GM21367 (cell line): Measurements from ENCODE around the gene FCRLB.
A peak's percentile ranks its signal among the peaks of the same experiment; 100 is the strongest.
"Not testable (repeated sequence)": the region's sequence is repeated elsewhere in the genome, so short reads cannot be mapped to it uniquely, and the experiment has no call there.

Experiments
- ATAC-seq: cut with Tn5 transposase; IDR thresholded peaks from one replicate; pipeline ENCODE4 v1.9.1; 2021; ENCODE audit not compliant: unreplicated experiment

The FCRLB gene, protein sequence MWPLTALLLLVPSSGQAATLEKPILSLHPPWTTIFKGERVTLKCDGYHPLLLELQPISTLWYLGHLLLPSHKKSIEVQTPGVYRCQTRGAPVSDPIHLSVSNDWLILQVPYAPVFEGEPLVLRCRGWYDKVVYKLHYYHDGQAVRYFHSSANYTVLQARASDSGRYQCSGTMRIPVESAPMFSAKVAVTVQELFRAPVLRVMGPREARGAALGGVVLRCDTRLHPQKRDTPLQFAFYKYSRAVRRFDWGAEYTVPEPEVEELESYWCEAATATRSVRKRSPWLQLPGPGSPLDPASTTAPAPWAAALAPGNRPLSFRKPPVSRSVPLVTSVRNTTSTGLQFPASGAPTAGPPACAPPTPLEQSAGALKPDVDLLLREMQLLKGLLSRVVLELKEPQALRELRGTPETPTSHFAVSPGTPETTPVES

DNA sequence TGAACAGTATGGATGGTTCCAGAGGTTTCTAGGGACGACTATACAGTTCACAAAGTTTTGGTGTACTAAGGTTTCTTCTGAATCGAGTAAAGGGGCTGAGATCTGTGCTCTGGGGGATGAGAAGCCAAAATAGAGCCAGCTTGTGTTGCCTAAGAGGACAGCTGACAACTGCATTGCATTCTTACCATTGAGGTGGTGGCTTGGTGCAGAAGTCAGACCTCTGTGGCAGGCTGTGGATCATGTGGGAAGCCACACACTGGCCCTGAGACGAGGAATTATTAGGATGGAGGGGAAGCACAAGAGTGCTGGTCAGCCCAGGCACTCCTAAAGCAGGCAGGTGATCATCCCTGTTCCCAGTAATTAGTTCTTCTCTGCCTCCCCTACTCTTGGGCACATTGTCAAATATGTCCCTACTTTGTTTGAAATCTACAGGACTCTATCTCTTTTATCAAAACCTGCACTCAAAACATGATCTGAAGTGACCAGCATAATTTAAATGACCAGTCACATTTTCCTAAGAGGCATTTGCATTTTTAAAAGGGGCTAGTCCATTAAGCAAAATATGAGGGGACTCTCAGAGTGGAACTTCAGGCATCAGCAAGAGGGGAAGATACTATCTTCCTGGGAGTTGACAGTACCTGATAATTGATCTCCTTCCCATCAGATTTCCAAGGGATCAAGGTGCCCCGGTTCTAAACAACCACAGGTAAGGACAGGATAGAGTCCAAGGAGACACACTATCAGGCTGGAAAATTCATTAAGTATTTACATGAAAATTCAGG is at the start of gene FCRLB:
Gene FCRLB (plus strand): TSS at position 589 of the 782 bp plus-strand sequence. CDS start 1,129 bp downstream, outside the sequence.
- no peak for ATAC-seq

DNA sequence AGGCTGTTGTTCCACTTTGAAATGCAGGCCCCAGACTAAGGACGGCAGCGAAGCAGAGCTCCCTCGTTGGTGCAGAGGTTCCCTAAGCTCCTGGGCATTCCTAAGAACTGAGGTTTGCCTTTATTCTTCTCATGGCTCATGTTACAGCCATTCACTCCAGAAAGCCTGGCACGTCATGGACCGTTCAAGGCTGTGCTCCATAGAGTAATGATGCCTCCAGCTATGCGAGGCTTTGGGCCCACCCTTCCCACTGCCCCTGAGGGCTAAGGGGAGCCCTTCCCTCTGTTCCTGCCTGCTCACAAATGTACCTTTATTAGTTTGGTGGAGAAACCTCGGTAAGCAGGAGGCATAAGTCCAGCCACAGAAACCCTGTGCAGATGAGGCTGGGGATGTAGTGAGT is 47.9 kb upstream of the FCRLB start:
- ATAC-seq: not testable (repeated sequence)

DNA sequence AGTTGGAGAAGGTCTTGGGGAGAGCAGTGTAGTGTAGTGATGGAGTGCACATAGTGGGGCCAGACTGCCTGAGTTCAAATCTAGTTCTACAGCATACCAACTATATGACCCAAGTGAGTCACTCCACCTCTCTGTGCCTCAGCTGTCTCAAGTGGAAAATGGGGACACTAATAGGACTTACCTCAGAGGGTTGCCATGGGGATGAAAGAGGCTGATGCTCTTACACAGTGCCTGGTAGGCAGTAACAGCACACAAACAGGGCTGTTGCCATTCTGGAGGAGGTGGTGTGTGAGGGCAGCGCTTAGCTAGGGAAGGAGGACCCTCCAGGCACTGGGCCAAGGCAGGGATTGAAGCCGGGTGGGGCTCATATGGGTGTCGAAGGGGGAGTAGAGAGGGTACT is 46.9 kb upstream of the FCRLB start:
- not testable (repeated sequence) for ATAC-seq

DNA sequence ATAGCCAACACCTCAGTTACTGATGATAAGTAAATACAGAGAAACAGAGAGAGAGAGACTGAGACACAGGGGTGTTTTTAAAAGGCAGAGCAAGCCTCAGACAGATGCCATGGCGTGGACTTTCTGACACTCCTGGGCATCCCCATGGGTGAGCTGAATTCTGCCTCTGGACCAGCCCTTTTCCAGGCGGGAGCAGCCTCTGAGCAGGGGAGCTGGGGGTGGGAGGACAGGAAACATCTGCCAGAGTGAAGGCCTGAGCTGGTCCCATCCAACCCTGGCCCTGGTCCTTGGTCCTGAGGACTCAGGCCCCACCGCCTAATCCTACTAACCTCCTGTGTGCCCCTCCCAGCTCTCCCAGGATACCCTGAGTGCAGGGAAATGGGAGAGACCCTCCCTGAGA is 46.4 kb upstream of the FCRLB start:
- ATAC-seq: not testable (repeated sequence)

DNA sequence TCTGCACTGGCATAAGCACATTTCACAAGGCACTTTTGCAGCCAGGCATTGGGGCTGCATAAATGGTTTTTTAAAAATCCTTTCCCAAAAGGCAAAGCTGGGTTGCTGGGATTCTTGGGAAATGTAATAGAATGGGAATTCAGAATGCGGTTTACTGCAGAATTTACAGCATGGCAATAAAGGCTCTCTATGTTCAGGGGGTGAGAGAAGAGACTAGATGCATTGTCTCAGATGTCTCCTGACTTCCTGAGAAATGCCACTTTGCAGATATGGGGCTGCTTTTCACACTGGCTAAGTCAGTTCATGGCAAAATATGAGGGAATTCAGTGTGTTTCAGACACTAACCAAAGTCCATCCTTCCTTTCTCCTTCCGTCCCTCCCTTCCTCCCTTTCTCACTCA is 44.9 kb upstream of the FCRLB start:
- ATAC-seq: no peak

DNA sequence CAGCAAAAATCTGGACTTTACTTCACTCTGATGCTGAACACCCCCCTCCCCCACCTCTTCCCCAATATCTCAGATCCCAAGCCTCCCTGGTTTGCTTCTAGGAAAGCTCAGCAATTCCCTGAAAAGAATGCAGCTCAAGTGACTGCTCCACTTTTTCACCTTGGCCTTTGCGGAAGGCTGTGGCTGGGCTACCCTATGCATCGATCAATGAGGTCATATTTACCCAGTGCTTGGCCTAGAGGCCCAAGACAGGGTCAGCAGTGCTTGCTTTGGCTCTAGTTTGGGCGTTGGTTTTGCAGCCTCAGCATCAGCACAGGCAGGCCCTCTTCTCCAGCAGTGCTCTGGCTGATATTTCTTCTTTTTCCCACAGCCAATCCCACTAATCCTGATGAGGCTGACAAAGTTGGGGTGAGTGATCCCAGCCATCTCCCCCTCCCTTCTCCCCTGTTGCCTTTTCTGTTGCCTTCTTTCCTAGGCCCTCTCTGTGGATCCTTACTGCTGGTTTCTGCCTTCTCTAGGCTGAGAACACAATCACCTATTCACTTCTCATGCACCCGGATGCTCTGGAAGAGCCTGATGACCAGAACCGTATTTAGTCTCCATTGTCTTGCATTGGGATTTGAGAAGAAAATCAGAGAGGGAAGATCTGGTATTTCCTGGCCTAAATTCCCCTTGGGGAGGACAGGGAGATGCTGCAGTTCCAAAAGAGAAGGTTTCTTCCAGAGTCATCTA is 44.2 kb upstream of the FCRLB start:
- no peak for ATAC-seq

DNA sequence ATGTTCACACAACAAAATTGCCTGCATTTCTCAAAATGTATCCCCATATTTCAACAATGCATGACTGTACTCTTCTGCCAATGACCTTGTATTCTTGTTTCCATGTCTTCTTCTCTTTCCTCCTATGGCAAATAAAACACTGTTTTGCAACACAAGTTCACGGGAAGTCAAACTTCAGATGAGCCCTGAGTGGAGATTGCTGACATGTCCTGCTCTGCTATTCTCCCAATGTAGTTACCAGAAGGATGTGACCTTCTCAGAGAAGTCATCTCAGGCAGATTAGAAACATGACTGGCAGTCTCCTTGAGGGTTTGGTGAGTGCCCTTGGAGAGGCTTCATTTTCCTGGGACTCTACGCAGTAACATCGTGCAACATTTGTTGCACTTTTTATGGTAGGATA is 42.8 kb upstream of the FCRLB start:
- ATAC-seq: no peak

DNA sequence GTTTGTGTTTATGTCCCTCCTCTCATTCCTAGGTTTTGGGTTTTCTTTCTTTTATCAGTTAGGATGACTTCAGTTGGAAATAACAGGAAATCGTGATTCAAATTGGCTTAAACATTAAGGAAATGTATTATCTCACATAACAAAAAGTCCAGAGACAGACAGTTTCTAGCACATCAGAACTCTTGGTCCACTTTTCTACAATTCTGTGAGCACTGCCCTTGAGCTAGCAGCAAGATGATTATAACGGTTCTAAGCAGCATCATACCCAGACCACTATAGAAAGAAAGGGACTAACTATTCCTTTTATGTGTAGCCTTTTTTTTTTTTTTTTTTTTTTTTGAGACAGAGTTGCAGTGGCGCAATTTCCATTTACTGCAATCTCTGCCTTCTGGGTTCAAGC is 39.5 kb upstream of the FCRLB start:
- ATAC-seq: no peak

DNA sequence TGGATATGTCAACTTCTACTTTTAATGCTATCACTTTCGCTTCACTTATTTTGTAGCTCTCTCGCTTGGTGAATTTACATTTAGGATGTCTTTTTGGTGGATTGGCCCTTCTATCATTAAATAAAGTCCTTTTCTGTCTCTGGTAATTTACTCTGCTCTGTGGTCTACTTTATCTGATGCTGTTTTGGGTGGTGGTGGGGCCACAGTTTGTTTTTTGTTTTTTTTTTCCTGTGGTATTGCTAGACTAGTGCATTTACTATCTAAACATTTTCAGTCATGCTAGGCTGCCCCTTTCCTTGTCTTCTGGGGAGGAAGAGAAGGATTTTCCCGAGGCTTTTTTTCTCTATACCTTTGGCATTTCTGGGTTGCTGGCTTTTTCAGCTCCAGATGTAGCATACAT is 32.4 kb upstream of the FCRLB start:
- ATAC-seq: no peak

DNA sequence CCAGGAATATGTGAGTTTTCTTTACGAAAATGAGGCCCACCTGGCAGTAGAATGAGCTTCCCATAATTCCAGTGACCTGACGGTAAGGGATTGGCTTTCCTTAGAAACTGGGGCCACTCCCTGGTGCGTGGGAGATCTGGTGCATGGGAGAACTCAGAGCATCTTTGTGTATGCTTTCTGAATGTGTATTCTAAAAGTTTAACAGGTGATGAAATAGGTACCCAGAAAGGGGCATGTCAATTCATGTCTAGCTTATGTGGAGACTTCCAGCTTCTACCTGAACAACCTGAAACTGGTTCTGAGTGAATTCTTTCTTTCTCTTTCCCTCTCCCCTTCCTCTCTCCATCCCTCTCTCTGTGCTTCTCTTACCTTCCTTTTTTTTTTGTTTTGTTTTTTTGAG is 29.5 kb upstream of the FCRLB start:
- ATAC-seq: no peak

DNA sequence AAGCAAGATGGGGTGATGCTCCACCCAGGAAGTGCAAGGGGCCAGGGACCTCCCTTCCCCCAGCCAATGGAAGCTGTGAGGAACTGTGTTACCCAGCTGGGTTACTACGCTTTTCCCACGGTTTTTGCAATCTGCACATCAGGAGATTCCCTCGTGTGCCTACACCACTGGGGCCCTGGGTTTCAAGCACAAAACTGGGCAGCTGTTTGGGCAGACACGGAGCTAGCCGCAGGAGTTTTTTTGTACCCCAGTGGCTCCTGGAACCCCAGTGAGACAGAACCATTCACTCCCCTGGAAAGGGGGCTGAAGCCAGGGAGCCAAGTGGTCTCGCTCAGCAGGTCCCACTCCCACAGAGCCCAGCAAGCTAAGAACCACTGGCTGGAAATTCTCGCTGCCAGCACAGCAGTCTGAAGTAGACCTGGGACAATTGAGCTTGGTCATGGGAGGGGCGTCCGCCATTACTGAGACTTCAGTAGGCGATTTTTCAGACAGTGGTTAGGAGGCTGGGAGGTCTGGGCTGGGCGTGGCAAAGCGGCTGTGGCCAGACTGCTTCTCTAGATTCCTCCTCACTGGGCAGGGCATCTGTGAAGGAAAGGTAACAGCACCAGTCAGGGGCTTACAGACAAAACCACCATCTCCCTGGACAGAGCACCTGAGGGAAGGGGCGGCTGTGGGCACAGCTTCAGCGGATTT is 28.2 kb upstream of the FCRLB start:
- ATAC-seq: not testable (repeated sequence)

DNA sequence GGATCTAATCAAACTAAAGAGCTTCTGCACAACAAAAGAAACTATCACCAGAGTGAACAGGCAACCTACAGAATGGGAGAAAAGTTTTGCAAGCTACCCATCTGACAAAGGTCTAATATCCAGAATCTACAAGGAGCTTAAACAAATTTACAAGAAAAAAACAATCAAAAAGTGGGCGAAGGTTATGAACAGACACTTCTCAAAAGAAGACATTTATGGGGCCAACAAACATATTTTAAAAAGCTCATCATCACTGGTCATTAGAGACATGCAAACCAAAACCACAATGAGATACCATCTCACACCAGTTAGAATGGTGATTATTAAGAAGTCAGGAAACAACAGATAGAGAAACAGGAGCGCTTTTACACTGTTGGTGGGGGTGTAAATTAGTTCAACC is 23.0 kb upstream of the FCRLB start:
- not testable (repeated sequence) for ATAC-seq

DNA sequence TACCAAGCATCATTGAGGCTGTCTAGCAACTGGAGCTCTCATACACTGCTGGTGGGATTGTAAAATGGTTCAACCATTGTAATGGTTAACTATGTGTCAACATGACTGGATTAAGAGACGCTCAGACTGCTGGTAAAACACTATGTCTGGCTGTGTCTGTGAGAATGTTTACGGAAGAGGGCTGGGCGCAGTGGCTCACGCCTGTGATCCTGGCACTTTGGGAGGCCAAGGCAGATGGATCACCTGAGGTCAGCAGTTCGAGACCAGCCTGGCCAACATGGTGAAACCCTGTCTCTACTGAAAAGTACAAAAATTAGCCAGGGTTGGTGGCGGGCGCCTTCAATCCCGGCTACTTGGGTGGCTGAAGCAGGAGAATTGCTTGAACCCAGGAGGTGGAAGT is 19.1 kb upstream of the FCRLB start:
- no peak for ATAC-seq

DNA sequence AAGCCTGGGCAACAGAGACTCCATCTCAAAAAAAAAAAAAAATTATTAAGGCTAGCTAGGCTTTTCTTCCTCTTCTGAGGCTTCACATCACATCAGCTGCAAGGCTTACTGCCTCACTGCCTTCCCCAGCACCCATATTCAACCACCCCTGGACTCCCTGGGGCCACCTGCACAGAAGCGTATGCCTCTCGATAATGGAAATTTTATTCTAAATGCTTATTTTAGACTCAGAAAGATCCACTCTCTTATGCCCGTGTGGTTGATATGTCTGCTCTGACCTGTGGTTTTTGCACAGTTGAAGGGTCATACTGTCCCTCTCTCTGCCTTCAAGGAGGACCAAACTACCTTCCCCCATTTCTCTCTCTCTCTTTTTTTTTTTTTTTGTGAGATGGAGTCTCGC is 15.8 kb upstream of the FCRLB start:
- no peak for ATAC-seq

DNA sequence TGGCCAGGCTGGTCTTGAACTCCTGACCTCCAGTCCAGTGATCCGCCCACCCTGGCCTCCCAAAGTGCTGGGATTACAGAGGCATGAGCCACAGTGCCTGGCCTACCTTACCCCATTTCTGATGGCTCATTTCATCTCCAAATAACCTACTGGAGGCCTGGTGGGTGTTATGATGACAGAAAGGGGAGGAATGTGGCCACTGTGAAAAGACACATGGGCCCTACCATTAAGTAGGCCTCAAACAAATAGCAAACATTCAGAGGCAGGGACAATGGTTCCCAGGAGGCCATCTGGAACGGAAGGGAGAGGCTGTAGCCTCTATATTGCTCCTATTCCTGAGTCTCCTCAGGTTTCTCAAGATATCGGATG is 15.2 kb upstream of the FCRLB start:
- ATAC-seq: peak; percentile 1

DNA sequence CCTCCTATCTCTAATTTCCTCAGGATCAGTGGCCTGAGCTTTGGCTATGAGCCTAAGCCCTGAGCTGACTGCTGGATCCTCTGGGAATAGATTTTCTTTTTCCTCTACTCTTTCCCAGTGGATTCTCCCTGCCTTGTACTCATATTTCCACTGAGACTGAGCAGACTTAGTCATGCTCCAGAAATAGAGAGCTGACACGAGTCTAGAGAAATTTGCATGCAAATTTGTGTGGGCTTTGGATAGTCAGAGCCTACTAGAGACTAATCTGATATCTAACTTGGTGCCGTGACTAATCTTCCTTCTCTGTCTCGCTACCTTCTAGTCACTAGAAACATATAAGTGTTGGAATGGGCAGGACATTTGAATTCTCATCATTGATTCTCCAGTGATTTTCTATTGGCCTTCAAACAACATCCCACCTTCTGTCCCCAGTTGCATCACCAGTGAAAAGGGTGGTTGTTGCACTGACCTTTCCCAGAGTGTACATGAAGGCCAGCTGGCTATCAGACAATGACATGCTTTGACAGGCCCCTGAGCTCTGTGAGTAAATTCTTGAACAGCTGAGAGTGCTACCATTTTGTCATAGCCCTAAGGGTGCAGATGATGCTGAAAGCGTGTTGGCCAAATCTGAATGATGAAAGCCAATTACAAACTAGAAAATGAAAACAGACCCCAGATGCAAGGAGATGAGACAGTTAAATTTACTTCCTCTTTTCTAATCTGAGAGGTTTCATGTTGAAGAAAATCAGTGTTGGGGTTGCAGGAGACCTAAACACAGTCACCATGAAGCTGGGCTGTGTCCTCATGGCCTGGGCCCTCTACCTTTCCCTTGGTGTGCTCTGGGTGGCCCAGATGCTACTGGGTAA is 14.6 kb upstream of the FCRLB start, which contains the start of gene FCRLA:
Gene FCRLA (plus strand): TSS at position 748 of the 866 bp plus-strand sequence. CDS start 36 bp downstream, at position 784.
- peak; percentile 49 for ATAC-seq

DNA sequence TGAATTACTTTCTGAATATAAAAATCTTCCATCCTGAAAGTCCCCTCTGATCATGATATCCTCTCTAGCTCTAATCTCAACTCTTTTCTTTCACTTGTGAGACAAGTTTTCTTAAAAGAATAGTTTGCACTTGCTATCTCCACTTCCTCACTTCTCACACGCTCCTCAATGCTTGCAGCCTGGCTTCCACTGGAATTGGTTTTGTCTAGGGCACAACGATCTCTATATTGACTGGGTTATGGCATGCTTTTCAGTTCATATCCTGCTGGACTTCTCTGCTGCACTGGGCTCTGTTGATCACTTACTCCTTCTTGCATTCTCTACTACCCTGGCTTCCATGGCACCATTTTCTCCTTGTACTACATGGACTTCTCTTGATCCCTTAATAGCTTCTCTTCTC is 13.8 kb upstream of the FCRLB start:
- ATAC-seq: no peak

DNA sequence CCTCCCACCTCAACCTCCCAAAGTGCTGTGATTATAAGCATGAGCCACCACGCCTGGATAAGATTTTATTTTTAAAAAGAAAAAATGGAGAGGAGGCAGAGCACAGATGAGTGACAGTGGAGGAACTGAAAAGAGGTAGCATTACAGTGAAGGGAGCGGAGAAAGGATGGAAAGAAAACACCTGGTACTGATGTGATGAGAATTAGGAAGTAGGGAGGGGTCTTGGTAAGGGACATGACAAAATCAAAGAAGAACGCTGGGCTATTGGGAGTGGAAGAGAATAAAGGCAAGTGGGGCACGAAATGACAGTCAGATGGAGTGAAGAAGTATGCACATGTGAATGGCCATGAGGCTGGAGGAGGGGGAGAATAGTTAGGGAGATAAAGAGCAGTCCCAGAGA is 12.0 kb upstream of the FCRLB start:
- no peak for ATAC-seq

DNA sequence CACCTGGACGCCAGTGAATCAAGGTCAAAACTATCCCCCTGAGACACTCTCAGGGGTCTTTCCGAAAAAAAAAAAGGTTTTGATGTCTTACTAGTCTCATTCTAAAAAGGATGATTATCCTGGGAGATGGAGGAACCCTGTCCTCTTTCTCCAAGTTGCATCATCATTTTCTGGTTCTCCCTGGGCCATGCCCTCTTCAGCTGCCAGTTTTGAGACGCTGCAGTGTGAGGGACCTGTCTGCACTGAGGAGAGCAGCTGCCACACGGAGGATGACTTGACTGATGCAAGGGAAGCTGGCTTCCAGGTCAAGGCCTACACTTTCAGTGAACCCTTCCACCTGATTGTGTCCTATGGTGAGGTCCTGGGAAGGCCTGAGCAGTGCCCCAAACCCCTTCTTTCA is 10.8 kb upstream of the FCRLB start:
- ATAC-seq: no peak
